IMR-90 (cell line): ENCODE data around the gene LAS1L. TPM values are rescaled to one million over a fixed set of nuclear protein-coding genes. Genes with fewer than 3 reads are reported as not detected.
"Not testable (repeated sequence)": the region's sequence is repeated elsewhere in the genome, so short reads cannot be mapped to it uniquely, and the experiment has no call there.

Source experiments
- ATAC-seq: fragments of 200-7000 bp; cut with Tn5 transposase; 2 replicates; pipeline ENCODE4 v1.9.1; 2020; ENCODE audit warnings: low read depth, mild to moderate bottlenecking, moderate library complexity
- BruUV-seq: library from RNA; stranded (reverse); fragments of 400-500 nt; replicated peaks from 2 replicates; lab custom pipeline; 2021; lab: Mats Ljungman, UMichigan
- CTCF ChIA-PET: fragments of 300-600 bp; formaldehyde crosslinking; extraction: SDS; loops from one replicate; lab custom pipeline; 2021; ENCODE audit warnings: antibody characterized with exemption; lab: Yijun Ruan, JAX
- POLR2A ChIA-PET: fragments of 300-600 bp; sonication (Branson Sonifier 250); formaldehyde crosslinking; loops from one replicate; lab custom pipeline; 2022; ENCODE audit warnings: antibody characterized with exemption; ENCODE audit not compliant: unreplicated experiment; lab: Charles Lee
- DNase-seq: peaks from one replicate; pipeline ENCODE4 v3.0.0; 2013
- H2AFZ ChIP-seq: replicated peaks from 2 replicates; pipeline ENCODE3; 2013; ENCODE audit warnings: low read length, mild to moderate bottlenecking; ENCODE audit not compliant: poor library complexity
- H2AK5ac ChIP-seq: 2 replicates; pipeline ENCODE4 v1.6.1; 2013; ENCODE audit warnings: low read depth, low read length, inconsistent platforms
- H2AK9ac ChIP-seq: replicated peaks from 2 replicates; pipeline ENCODE3; 2013; ENCODE audit warnings: mild to moderate bottlenecking, low read depth, low read length, moderate library complexity; ENCODE audit not compliant: poor library complexity
- H2BK120ac ChIP-seq: 2 replicates; pipeline ENCODE4 v1.6.1; 2013; ENCODE audit warnings: low read depth, low read length, inconsistent platforms
- H2BK15ac ChIP-seq: 3 replicates; pipeline ENCODE4 v1.6.1; 2013; ENCODE audit warnings: low read depth, low read length, inconsistent platforms
- H2BK20ac ChIP-seq: 2 replicates; pipeline ENCODE4 v1.6.1; 2013; ENCODE audit warnings: low read depth, mild to moderate bottlenecking, inconsistent platforms, low read length, moderate library complexity
- H2BK5ac ChIP-seq: 2 replicates; pipeline ENCODE4 v1.6.1; 2013; ENCODE audit warnings: mild to moderate bottlenecking, low read depth, low read length, inconsistent platforms; ENCODE audit not compliant: poor library complexity, severe bottlenecking
- H3K14ac ChIP-seq: replicated peaks from 2 replicates; pipeline ENCODE4 v1.6.1; 2013; ENCODE audit warnings: low read depth, low read length, inconsistent platforms
- H3K18ac ChIP-seq: 2 replicates; pipeline ENCODE4 v1.6.1; 2013; ENCODE audit warnings: low read depth, low read length, control low read depth
- H3K23ac ChIP-seq: 2 replicates; pipeline ENCODE4 v1.6.1; 2013; ENCODE audit warnings: low read depth, low read length, inconsistent platforms
- H3K27ac ChIP-seq: 2 replicates; pipeline ENCODE4 v1.5.1; 2013; ENCODE audit warnings: mild to moderate bottlenecking, control low read depth, low read length; ENCODE audit not compliant: insufficient read depth
- H3K27me3 ChIP-seq: 2 replicates; pipeline ENCODE4 v1.6.1; 2013; ENCODE audit warnings: low read length; ENCODE audit not compliant: control insufficient read depth, insufficient read depth
- H3K36me3 ChIP-seq: 2 replicates; pipeline ENCODE4 v1.6.1; 2013; ENCODE audit warnings: low read length, mixed read lengths; ENCODE audit not compliant: control insufficient read depth, insufficient read depth
- H3K4ac ChIP-seq: 2 replicates; pipeline ENCODE4 v1.6.1; 2013; ENCODE audit warnings: low read depth, low read length, inconsistent platforms
- H3K4me1 ChIP-seq: 2 replicates; pipeline ENCODE4 v1.6.1; 2013; ENCODE audit warnings: low read length, mixed read lengths; ENCODE audit not compliant: control insufficient read depth, insufficient read depth
- H3K4me2 ChIP-seq: 2 replicates; pipeline ENCODE4 v1.6.1; 2013; ENCODE audit warnings: low read depth, mild to moderate bottlenecking, control low read depth, low read length, moderate library complexity
- H3K4me3 ChIP-seq: 2 replicates; pipeline ENCODE4 v1.5.1; 2013; ENCODE audit warnings: low read depth, mild to moderate bottlenecking, control low read depth, low read length, moderate library complexity; ENCODE audit not compliant: insufficient read depth
- H3K56ac ChIP-seq: 2 replicates; pipeline ENCODE4 v1.6.1; 2013; ENCODE audit warnings: low read length, inconsistent platforms; ENCODE audit not compliant: insufficient read depth; ENCODE audit errors: extremely low read depth
- H3K79me1 ChIP-seq, 2 experiments: 2 replicates each; pipeline ENCODE4 v1.6.1; 2013; ENCODE audit warnings: low read length in 2 of 2, inconsistent platforms in 1 of 2, low read depth in 1 of 2
- H3K9ac ChIP-seq: 2 replicates; pipeline ENCODE4 v1.6.1; 2013; ENCODE audit warnings: low read depth, low read length, control low read depth
- H3K9me1 ChIP-seq: 2 replicates; pipeline ENCODE4 v1.6.1; 2013; ENCODE audit warnings: low read length, inconsistent platforms; ENCODE audit not compliant: insufficient read depth
- H3K9me3 ChIP-seq: 2 replicates; pipeline ENCODE4 v1.6.1; 2013; ENCODE audit warnings: low read length; ENCODE audit not compliant: control insufficient read depth, insufficient read depth
- H4K20me1 ChIP-seq: 2 replicates; pipeline ENCODE4 v1.6.1; 2013; ENCODE audit warnings: low read length, inconsistent platforms; ENCODE audit not compliant: insufficient read depth
- H4K5ac ChIP-seq: 2 replicates; pipeline ENCODE4 v1.6.1; 2013; ENCODE audit warnings: mild to moderate bottlenecking, low read depth, low read length, control low read depth
- H4K8ac ChIP-seq, 2 experiments: 2 replicates each; pipeline ENCODE4 v1.6.1; 2013; ENCODE audit warnings: low read depth in 2 of 2, low read length in 2 of 2, control low read depth in 1 of 2, inconsistent platforms in 1 of 2
- H4K91ac ChIP-seq: 2 replicates; pipeline ENCODE4 v1.6.1; 2013; ENCODE audit warnings: low read depth, low read length, inconsistent platforms; ENCODE audit not compliant: insufficient read depth
- WGBS, 2 experiments: methylation state at CpG; one replicate each; pipeline versions ENCODE4 v1.1.5 to v1.1.7; 2013; ENCODE audit warnings: missing lambda C conversion rate in 2 of 2; ENCODE audit not compliant: insufficient read length in 1 of 2; ENCODE audit errors: extremely low coverage in 2 of 2; 5-methylcytosine and 5-hydroxymethylcytosine counted together
- dilution Hi-C: fragments of 300-500 bp; cut with HindIII; formaldehyde crosslinking; loops from one replicate; pipeline ENCODE4 v1.14.3; 2018; ENCODE audit warnings: low sequenced_read_pairs; ENCODE audit not compliant: unreplicated experiment
- in situ Hi-C: fragments of 300-500 bp; cut with MboI; formaldehyde crosslinking; loops from 3 replicates; pipeline ENCODE4 v1.14.3; 2019; ENCODE audit warnings: low sequenced_read_pairs, inconsistent platforms, mixed read lengths
- intact Hi-C: fragments of 100-400 bp; cut with micrococcal nuclease; formaldehyde crosslinking; loops from 2 replicates; pipeline ENCODE4 v1.10.0; 2022
- polyA plus RNA-seq, 3 experiments: library from polyadenylated mRNA; depleted of rRNA; stranded (reverse); fragments of >200 nt; gene quantifications; 2 replicates each; pipeline ENCODE4 v1.2.3, GENCODE V29; 2012; ENCODE audit warnings: low replicate concordance in 1 of 3
- total RNA-seq: library from RNA; depleted of rRNA; stranded (reverse); fragments of >200 nt; gene quantifications from 2 replicates; pipeline ENCODE4 v1.2.3, GENCODE V29; 2012

Gene LAS1L
- total and polyA plus RNA-seq, 2 of the 4 experiments (the other 2 are of a cell fraction): 22.8 to 29.2 TPM

- H2BK20ac ChIP-seq, H3K23ac ChIP-seq, H3K9me3 ChIP-seq, H4K5ac ChIP-seq, H2BK5ac ChIP-seq, H4K8ac ChIP-seq, H3K79me1 ChIP-seq, H4K91ac ChIP-seq, H2AK9ac ChIP-seq, in situ Hi-C loops, H2AK5ac ChIP-seq, ATAC-seq, H3K27ac ChIP-seq, dilution Hi-C loops, H3K4ac ChIP-seq, CTCF ChIA-PET, H3K9ac ChIP-seq, intact Hi-C loops, H3K18ac ChIP-seq, BruUV-seq, H3K9me1 ChIP-seq, H3K4me3 ChIP-seq, H2BK120ac ChIP-seq, H3K56ac ChIP-seq, H3K4me1 ChIP-seq, H4K20me1 ChIP-seq, POLR2A ChIA-PET, H2AFZ ChIP-seq, H3K27me3 ChIP-seq, H2BK15ac ChIP-seq, H3K14ac ChIP-seq, DNase-seq, H3K4me2 ChIP-seq: not testable (repeated sequence)
- no CpG with 5 or more reads among the region's 9 CpGs for WGBS, 2 experiments
- H3K36me3 ChIP-seq: peaks cover 17% of the 10 kb centered on the region
Observed at GRCh38 chrX:65518980-65519379, 15.6 kb downstream of the LAS1L start.
